Liver (tissue), 9 donors: Measurements from ENCODE around the gene RAB30. TPM values are rescaled to one million over a fixed set of nuclear protein-coding genes. Genes with fewer than 3 reads are reported as not detected.

ENCODE experiments used
- DNase-seq: peaks from one replicate; pipeline ENCODE4 v3.0.0-alpha.2; 2017; ENCODE audit warnings: low spot score
- H3K27ac ChIP-seq, 2 donors: one replicate each; pipeline ENCODE4 v1.7.0; 2013; ENCODE audit warnings: inconsistent platforms in 2 of 2, low read length in 2 of 2, control low read depth in 1 of 2, low read depth in 1 of 2, mild to moderate bottlenecking in 1 of 2
- H3K27me3 ChIP-seq, 4 donors: one replicate each; pipeline versions ENCODE4 v1.6.1 to v1.7.0; 2013; ENCODE audit warnings: low read length in 3 of 4, inconsistent platforms in 1 of 4, mild to moderate bottlenecking in 1 of 4, moderate library complexity in 1 of 4; ENCODE audit not compliant: control insufficient read depth in 4 of 4, insufficient read depth in 4 of 4
- H3K36me3 ChIP-seq, 4 donors: one replicate each; pipeline versions ENCODE4 v1.6.1 to v1.7.0; 2013; ENCODE audit warnings: low read length in 3 of 4, mild to moderate bottlenecking in 3 of 4, low read depth in 1 of 4, moderate library complexity in 1 of 4; ENCODE audit not compliant: control insufficient read depth in 4 of 4, insufficient read depth in 3 of 4
- H3K4me1 ChIP-seq, 4 donors: one replicate each; pipeline versions ENCODE4 v1.6.1 to v1.7.0; 2013; ENCODE audit warnings: low read length in 3 of 4, mild to moderate bottlenecking in 3 of 4, moderate library complexity in 1 of 4; ENCODE audit not compliant: control insufficient read depth in 4 of 4, insufficient read depth in 4 of 4
- H3K4me3 ChIP-seq, 3 donors: one replicate each; pipeline versions ENCODE4 v1.6.1 to v1.7.0; 2013; ENCODE audit warnings: low read length in 3 of 3, control low read depth in 1 of 3, low read depth in 1 of 3, mild to moderate bottlenecking in 1 of 3
- H3K9ac ChIP-seq, 2 donors: one replicate each; pipeline ENCODE4 v1.7.0; 2013; ENCODE audit warnings: low read length in 2 of 2, mild to moderate bottlenecking in 2 of 2, moderate library complexity in 2 of 2, control low read depth in 1 of 2, low read depth in 1 of 2
- H3K9me3 ChIP-seq, 4 donors: one replicate each; pipeline versions ENCODE4 v1.6.1 to v1.7.0; 2013; ENCODE audit warnings: low read length in 3 of 4; ENCODE audit not compliant: control insufficient read depth in 4 of 4
- ATF3 ChIP-seq: IDR thresholded peaks from 2 replicates; pipeline ENCODE4 v1.6.1; 2016; ENCODE audit warnings: antibody characterized with exemption
- GABPA ChIP-seq, 2 donors: IDR thresholded peaks in 1 of 2; conservative IDR thresholded peaks in 1 of 2; 2 replicates each; pipeline ENCODE4 v1.6.1; 2016; ENCODE audit warnings: antibody characterized with exemption in 2 of 2, mild to moderate bottlenecking in 1 of 2, moderate library complexity in 1 of 2
- HNF4A ChIP-seq, 2 donors: conservative IDR thresholded peaks; 2 replicates each; pipeline ENCODE4 v1.6.1; 2016; ENCODE audit warnings: antibody characterized with exemption in 2 of 2, mild to moderate bottlenecking in 2 of 2
- HNF4G ChIP-seq: IDR thresholded peaks from 2 replicates; pipeline ENCODE4 v1.6.1; 2016; ENCODE audit warnings: antibody characterized with exemption
- JUND ChIP-seq, 2 donors: IDR thresholded peaks; 2 replicates each; pipeline ENCODE4 v1.6.1; 2016; ENCODE audit warnings: antibody characterized with exemption in 2 of 2
- NR2F2 ChIP-seq: IDR thresholded peaks from 2 replicates; pipeline ENCODE4 v1.6.1; 2016; ENCODE audit warnings: antibody characterized with exemption
- RAD21 ChIP-seq, 2 donors: IDR thresholded peaks; 2 replicates each; pipeline ENCODE4 v1.6.1; 2016; ENCODE audit warnings: antibody characterized with exemption in 2 of 2, mild to moderate bottlenecking in 2 of 2
- REST ChIP-seq: IDR thresholded peaks from 2 replicates; pipeline ENCODE4 v1.6.1; 2016; ENCODE audit warnings: antibody characterized with exemption, mild to moderate bottlenecking
- RXRA ChIP-seq, 2 donors: IDR thresholded peaks; 2 replicates each; pipeline ENCODE4 v1.6.1; 2017 to 2018; ENCODE audit warnings: antibody characterized with exemption in 2 of 2, mild to moderate bottlenecking in 1 of 2
- SP1 ChIP-seq: IDR thresholded peaks from 2 replicates; pipeline ENCODE4 v1.6.1; 2018; ENCODE audit warnings: antibody characterized with exemption, mild to moderate bottlenecking
- YY1 ChIP-seq: IDR thresholded peaks from 2 replicates; pipeline ENCODE4 v1.6.1; 2016; ENCODE audit warnings: antibody characterized with exemption, mild to moderate bottlenecking
- ZBTB33 ChIP-seq: IDR thresholded peaks from 2 replicates; pipeline ENCODE4 v1.6.1; 2016; ENCODE audit warnings: antibody characterized with exemption
- WGBS: extraction: QIAGEN DNeasy Blood & Tissue Kit; methylation state at CpG from one replicate; pipeline ENCODE4 v1.1.7; 2013; 5-methylcytosine and 5-hydroxymethylcytosine counted together
- polyA plus RNA-seq, 2 donors: library from polyadenylated mRNA; stranded (reverse) in 1 of 2; unstranded in 1 of 2; fragments of 200-250 nt in 1 of 2; fragments of >200 nt in 1 of 2; fragmentation: Nextera tagmentation in 1 of 2; extraction: Ambion mirVana in 1 of 2; gene quantifications; one replicate each; pipeline versions ENCODE4 v1.2.1 to v1.2.3, GENCODE V29; 2013 to 2015
- total RNA-seq, 2 donors: library from RNA; depleted of rRNA; stranded (reverse); fragments of >200 nt; gene quantifications; one replicate each; pipeline ENCODE4 v1.2.3, GENCODE V29; 2014
- TF ChIP-seq, protein P1 (sequence below): fragments of 150-350 bp; IDR thresholded peaks from 2 replicates; pipeline ENCODE4 v1.5.1; 2017; ENCODE audit warnings: improper control_type of control experiment, low read depth, low read length; ENCODE audit not compliant: missing input control
- donor health status: healthy.
- donor health status: healthy.
- donor health status: healthy.
- donor health status: healthy.
- donor health status: healthy.

Gene RAB30
- total and polyA plus RNA-seq, 4 donors, result 2.4 to 5.4 (median 3.2) TPM

GRCh38 chr11:83046621-83047172 lies 25.0 kb downstream of the RAB30 start:
- Histone ChIP-seq H3K9me3 (no peaks in the 10 kb centered on the region), H3K9ac (no peak overlapping the region), H3K27me3 (no peaks in the 10 kb centered on the region), H3K4me3 (no peak overlapping the region), H3K4me1 (peaks cover 0 to 3% (median 0%) of the 10 kb centered on the region in 4 donors), H3K36me3 (no peaks in the 10 kb centered on the region), H3K27ac (no peak overlapping the region)
- DNase-seq, result no peak
- no peak for TF ChIP-seq HNF4G
- TF ChIP-seq RXRA (IDR thresholded peaks at IDR 0.05), result no peak
- TF ChIP-seq JUND (IDR thresholded peaks at IDR 0.05), result no peak
- TF ChIP-seq ATF3, result no peak
- TF ChIP-seq HNF4A (conservative IDR thresholded peaks at IDR 0.05), result no peak
- no peak for TF ChIP-seq REST
- no peak for TF ChIP-seq YY1
- no peak for TF ChIP-seq SP1
- TF ChIP-seq RAD21 (IDR thresholded peaks at IDR 0.05), result peak in 1 of 2 donors; percentile 19
- TF ChIP-seq GABPA (IDR thresholded peaks at IDR 0.05 in 1 of 2, conservative IDR thresholded peaks at IDR 0.05 in 1 of 2), result no peak
- TF ChIP-seq NR2F2, result peak; percentile 63
- whole genome bisulfite sequencing, result 90% methylated on average over 4 of the region's 4 CpGs

DNA sequence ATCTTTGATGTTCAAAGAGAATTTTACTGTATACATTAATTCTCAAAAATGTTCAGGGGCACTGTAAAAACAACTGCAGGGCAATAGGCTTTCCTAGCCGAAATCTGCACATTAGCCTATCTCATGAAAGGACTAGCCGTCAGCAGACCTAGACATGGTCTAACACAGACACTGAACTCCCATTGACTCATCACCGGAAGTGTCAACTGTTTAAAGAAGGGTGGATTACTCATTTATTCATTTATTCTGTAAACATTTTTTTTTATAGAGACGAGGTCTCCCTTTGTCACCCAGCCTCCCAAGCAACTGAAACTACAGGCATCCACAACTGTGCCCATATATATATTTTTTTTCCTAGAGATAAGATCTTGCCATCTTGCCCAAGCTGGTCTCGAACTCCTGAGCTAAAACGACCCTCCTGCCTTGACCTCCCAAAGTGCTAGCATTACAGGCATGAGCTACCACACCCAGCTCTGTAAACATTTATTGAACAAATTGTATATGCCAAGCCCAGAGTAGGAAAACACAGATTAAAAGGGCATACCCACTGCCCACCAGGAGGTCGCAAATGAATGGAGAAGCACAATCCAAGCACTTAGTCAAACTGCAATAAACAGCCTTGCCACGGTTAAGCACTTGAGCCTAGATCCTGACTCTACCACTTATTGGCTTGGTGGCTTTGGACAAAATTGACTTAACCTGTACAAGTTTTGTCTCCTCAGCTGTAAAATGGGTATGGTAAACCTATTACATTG lies 26.6 kb downstream of the RAB30 start:
- no peak overlapping the region for H3K27ac ChIP-seq
- H3K9me3 ChIP-seq, result no peaks in the 10 kb centered on the region
- no peak for DNase-seq
- whole genome bisulfite sequencing, result 76% methylated on average over 8 of the region's 8 CpGs
- H3K36me3 ChIP-seq, result no peaks in the 10 kb centered on the region
- H3K9ac ChIP-seq, result no peak overlapping the region
- H3K27me3 ChIP-seq, result no peaks in the 10 kb centered on the region
- TF ChIP-seq, protein P1, sequence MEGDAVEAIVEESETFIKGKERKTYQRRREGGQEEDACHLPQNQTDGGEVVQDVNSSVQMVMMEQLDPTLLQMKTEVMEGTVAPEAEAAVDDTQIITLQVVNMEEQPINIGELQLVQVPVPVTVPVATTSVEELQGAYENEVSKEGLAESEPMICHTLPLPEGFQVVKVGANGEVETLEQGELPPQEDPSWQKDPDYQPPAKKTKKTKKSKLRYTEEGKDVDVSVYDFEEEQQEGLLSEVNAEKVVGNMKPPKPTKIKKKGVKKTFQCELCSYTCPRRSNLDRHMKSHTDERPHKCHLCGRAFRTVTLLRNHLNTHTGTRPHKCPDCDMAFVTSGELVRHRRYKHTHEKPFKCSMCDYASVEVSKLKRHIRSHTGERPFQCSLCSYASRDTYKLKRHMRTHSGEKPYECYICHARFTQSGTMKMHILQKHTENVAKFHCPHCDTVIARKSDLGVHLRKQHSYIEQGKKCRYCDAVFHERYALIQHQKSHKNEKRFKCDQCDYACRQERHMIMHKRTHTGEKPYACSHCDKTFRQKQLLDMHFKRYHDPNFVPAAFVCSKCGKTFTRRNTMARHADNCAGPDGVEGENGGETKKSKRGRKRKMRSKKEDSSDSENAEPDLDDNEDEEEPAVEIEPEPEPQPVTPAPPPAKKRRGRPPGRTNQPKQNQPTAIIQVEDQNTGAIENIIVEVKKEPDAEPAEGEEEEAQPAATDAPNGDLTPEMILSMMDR, result no peak
- TF ChIP-seq ZBTB33, result no peak
- no peak overlapping the region for H3K4me3 ChIP-seq
- H3K4me1 ChIP-seq, result peaks cover 0 to 3% (median 0%) of the 10 kb centered on the region in 4 donors
